ENCODE data around the gene DUSP14. TPM values are rescaled to one million over a fixed set of nuclear protein-coding genes. Genes with fewer than 3 reads are reported as not detected.

DUSP14 gene
- total and polyA plus RNA-seq, 9 of the 15 experiments (the other 6 are each of a cell fraction or from before 2014, with no cell fraction given): 20.2 to 74.0 (median 31.8) TPM

DNA sequence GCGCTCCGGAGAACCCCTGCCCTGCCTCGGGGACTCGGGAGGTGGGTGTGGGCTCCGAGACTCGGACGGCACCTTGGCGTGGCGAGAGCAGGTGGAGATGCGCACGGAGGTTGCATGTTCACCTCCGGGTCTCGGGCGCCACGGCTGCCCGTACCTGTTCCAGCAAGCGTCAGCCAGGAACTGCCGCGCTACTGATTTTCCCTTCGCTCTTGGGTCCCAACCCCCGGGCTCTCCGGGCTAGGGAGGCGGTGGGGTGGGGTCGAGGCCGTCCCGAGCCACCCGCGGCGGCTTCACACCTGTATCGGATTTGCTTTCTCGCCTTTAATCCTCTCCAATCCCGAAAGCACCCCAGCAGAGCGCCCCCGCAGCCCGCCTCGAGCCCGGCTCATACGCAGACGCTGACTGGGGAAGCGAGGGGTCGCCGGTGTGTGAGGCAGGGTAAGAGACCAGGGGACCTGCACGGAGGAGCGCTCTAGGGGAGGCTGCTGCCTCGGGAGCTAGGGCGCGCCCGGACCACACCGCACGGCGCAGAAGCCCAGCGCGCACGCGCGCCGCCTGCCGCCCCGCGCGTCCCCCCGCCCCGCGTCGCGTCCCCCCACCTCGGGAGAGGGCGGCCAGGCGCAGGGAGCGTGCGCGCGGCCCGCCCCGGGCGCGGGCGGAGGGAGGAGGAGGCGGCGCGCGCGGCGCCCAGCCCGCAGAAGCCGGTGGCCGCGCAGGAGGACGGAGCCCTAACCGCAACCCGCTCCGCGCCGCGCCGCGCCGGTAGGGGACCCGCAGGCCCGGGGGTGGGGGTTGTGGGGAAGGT lies at the start of gene DUSP14 (continued):
- TF ChIP-seq, protein P1, sequence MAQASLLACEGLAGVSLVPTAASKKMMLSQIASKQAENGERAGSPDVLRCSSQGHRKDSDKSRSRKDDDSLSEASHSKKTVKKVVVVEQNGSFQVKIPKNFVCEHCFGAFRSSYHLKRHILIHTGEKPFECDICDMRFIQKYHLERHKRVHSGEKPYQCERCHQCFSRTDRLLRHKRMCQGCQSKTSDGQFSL (CRISPR knock-in tag; IDR thresholded peaks at IDR 0.05): no peak
- TF ChIP-seq, protein P1 (tag; IDR thresholded peaks at IDR 0.05): no peak
- TF ChIP-seq, protein P2, sequence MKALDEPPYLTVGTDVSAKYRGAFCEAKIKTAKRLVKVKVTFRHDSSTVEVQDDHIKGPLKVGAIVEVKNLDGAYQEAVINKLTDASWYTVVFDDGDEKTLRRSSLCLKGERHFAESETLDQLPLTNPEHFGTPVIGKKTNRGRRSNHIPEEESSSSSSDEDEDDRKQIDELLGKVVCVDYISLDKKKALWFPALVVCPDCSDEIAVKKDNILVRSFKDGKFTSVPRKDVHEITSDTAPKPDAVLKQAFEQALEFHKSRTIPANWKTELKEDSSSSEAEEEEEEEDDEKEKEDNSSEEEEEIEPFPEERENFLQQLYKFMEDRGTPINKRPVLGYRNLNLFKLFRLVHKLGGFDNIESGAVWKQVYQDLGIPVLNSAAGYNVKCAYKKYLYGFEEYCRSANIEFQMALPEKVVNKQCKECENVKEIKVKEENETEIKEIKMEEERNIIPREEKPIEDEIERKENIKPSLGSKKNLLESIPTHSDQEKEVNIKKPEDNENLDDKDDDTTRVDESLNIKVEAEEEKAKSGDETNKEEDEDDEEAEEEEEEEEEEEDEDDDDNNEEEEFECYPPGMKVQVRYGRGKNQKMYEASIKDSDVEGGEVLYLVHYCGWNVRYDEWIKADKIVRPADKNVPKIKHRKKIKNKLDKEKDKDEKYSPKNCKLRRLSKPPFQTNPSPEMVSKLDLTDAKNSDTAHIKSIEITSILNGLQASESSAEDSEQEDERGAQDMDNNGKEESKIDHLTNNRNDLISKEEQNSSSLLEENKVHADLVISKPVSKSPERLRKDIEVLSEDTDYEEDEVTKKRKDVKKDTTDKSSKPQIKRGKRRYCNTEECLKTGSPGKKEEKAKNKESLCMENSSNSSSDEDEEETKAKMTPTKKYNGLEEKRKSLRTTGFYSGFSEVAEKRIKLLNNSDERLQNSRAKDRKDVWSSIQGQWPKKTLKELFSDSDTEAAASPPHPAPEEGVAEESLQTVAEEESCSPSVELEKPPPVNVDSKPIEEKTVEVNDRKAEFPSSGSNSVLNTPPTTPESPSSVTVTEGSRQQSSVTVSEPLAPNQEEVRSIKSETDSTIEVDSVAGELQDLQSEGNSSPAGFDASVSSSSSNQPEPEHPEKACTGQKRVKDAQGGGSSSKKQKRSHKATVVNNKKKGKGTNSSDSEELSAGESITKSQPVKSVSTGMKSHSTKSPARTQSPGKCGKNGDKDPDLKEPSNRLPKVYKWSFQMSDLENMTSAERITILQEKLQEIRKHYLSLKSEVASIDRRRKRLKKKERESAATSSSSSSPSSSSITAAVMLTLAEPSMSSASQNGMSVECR (CRISPR knock-in tag; IDR thresholded peaks at IDR 0.05): no peak
- TF ChIP-seq CREBBP (IDR thresholded peaks at IDR 0.05; ENCODE audit: low read depth, low read length): no peak
- no peak for TF ChIP-seq STAG1 (CRISPR knock-in tag; IDR thresholded peaks at IDR 0.05; ENCODE audit: borderline replicate concordance)
- no peak for TF ChIP-seq ILK (tag; IDR thresholded peaks at IDR 0.05; ENCODE audit: borderline replicate concordance, low read depth)
- TF ChIP-seq GABPB1 (CRISPR knock-in tag; IDR thresholded peaks at IDR 0.05): no peak
- no peak for TF ChIP-seq MECOM (CRISPR knock-in tag; IDR thresholded peaks at IDR 0.05)
- TF ChIP-seq, protein P3, sequence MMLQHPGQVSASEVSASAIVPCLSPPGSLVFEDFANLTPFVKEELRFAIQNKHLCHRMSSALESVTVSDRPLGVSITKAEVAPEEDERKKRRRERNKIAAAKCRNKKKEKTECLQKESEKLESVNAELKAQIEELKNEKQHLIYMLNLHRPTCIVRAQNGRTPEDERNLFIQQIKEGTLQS (IDR thresholded peaks at IDR 0.05): no peak
- TF ChIP-seq, protein P3 (CRISPR knock-in tag; conservative IDR thresholded peaks at IDR 0.05): no peak
- TF ChIP-seq ZBED1 (IDR thresholded peaks at IDR 0.05): no peak
- no peak for TF ChIP-seq BDP1 (IDR thresholded peaks at IDR 0.05; ENCODE audit: insufficient read depth, insufficient read length)
- TF ChIP-seq MEF2A (IDR thresholded peaks at IDR 0.05; ENCODE audit: control insufficient read depth, low read depth, low read length): no peak
- TF ChIP-seq DACH1 (IDR thresholded peaks at IDR 0.05; ENCODE audit: partially characterized antibody): no peak
- no peak for TF ChIP-seq NONO (IDR thresholded peaks at IDR 0.05; ENCODE audit: low read depth in 2 of 2, low read length in 1 of 2)
- peak; percentile 49 for TF ChIP-seq POLR2B (IDR thresholded peaks at IDR 0.05; ENCODE audit: low read depth, partially characterized antibody)
- 0 out of 2 replicates have a peak, but pooled peaks have one; percentile 22 for TF ChIP-seq GATAD2B (IDR thresholded peaks at IDR 0.05; ENCODE audit: borderline replicate concordance)
- TF ChIP-seq, protein P4, sequence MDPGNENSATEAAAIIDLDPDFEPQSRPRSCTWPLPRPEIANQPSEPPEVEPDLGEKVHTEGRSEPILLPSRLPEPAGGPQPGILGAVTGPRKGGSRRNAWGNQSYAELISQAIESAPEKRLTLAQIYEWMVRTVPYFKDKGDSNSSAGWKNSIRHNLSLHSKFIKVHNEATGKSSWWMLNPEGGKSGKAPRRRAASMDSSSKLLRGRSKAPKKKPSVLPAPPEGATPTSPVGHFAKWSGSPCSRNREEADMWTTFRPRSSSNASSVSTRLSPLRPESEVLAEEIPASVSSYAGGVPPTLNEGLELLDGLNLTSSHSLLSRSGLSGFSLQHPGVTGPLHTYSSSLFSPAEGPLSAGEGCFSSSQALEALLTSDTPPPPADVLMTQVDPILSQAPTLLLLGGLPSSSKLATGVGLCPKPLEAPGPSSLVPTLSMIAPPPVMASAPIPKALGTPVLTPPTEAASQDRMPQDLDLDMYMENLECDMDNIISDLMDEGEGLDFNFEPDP (CRISPR knock-in tag; IDR thresholded peaks at IDR 0.05): no peak
- TF ChIP-seq GABPB2 (CRISPR knock-in tag; conservative IDR thresholded peaks at IDR 0.05): no peak
